GM12875 (cell line): Measurements from ENCODE around the gene DPEP1.

Experiments used
- H3K4me3 ChIP-seq: one replicate; pipeline ENCODE4 v1.5.1; 2011; ENCODE audit warnings: low read depth, low read length, control low read depth
- CTCF ChIP-seq: IDR thresholded peaks from 2 replicates; pipeline ENCODE4 v1.5.1; 2011; ENCODE audit warnings: low read depth, mild to moderate bottlenecking, control low read depth, inconsistent platforms, low read length, moderate library complexity, borderline replicate concordance; ENCODE audit not compliant: insufficient read depth

DPEP1 gene

GRCh38 chr16:89618109-89618998, 4.9 kb downstream of the DPEP1 start:
- TF ChIP-seq CTCF: no peak
- no peak overlapping the region for H3K4me3 ChIP-seq

GRCh38 chr16:89619840-89620239, 6.4 kb downstream of the DPEP1 start:
- H3K4me3 ChIP-seq: no peak overlapping the region
- no peak for TF ChIP-seq CTCF

GRCh38 chr16:89620406-89620841, 7.0 kb downstream of the DPEP1 start:
- no peak for TF ChIP-seq CTCF
- no peak overlapping the region for H3K4me3 ChIP-seq

- no peak overlapping the region for H3K4me3 ChIP-seq
- no peak for TF ChIP-seq CTCF
Measured at GRCh38 chr16:89621136-89621697, 7.8 kb downstream of the DPEP1 start.

- TF ChIP-seq CTCF: no peak
Measured at GRCh38 chr16:89621698-89622409, 8.4 kb downstream of the DPEP1 start.

GRCh38 chr16:89623511-89624261, 10.2 kb downstream of the DPEP1 start:
- no peak overlapping the region for H3K4me3 ChIP-seq
- no peak for TF ChIP-seq CTCF

More at GRCh38 chr16:89621698-89622409, 8.4 kb downstream of the DPEP1 start:
- no peak overlapping the region for H3K4me3 ChIP-seq
